AG04450 (cell line): Measurements from ENCODE around the gene NOVA1. TPM values are rescaled to one million over a fixed set of nuclear protein-coding genes. Genes with fewer than 3 reads are reported as not detected.

Experiments
- CTCF ChIA-PET: fragments of 300-600, 350-600 bp; formaldehyde crosslinking; extraction: SDS; loops from one replicate; lab custom pipeline; 2022; ENCODE audit warnings: antibody characterized with exemption, inconsistent platforms; lab: Charles Lee
- POLR2A ChIA-PET: fragments of 350-600 bp; formaldehyde crosslinking; extraction: SDS; loops from one replicate; lab custom pipeline; 2021; ENCODE audit warnings: antibody characterized with exemption, inconsistent platforms; lab: Yijun Ruan, JAX
- DNase-seq: peaks from one replicate; pipeline ENCODE4 v3.0.0-alpha.2; 2011; ENCODE audit warnings: low read depth, low spot score
- H3K27ac ChIP-seq: one replicate; pipeline ENCODE4 v1.5.1; 2012; ENCODE audit warnings: low read depth, low read length, control low read depth
- H3K27me3 ChIP-seq: one replicate; pipeline ENCODE4 v1.6.0; 2012; ENCODE audit warnings: low read length; ENCODE audit not compliant: control insufficient read depth, insufficient read depth
- H3K4me3 ChIP-seq: 2 replicates; pipeline ENCODE4 v1.5.1; 2011; ENCODE audit warnings: mild to moderate bottlenecking, low read depth, low read length, control low read depth
- H3K9me3 ChIP-seq: 2 replicates; pipeline ENCODE4 v1.5.1; 2012; ENCODE audit warnings: low read length; ENCODE audit not compliant: control insufficient read depth, insufficient read depth
- polyA plus RNA-seq: library from polyadenylated mRNA; depleted of rRNA; stranded (reverse); fragments of >200 nt; gene quantifications from 2 replicates; pipeline ENCODE4 v1.2.3, GENCODE V29; 2011
- TF ChIP-seq, protein P1 (sequence below): IDR thresholded peaks from 2 replicates; pipeline ENCODE4 v1.5.1; 2011; ENCODE audit warnings: low read depth, low read length, control low read depth, inconsistent platforms

Gene NOVA1
- polyA plus RNA-seq, 1 experiment: 5.1 TPM

DNA sequence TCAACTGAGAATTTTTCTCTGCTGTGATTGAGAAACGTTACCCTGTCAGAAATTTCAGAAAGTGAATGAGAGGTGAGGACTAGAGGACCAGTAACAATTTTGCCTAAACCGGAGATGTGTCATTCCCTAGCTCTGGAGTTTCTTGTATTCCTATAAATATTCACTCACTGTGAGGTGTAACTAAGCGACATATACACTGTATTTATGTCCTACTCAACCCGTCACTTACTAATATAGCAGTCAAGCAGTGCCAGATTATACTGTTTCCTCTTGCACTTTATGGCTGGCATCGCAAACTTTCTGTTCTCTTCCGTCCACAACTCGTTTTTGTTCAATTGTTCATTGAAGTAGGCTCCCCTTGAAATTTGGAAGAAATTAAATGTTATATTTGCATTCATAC, 192.9 kb downstream of the NOVA1 start:
- CTCF ChIA-PET: no interaction called here
- no peak overlapping the region for H3K27ac ChIP-seq

DNA sequence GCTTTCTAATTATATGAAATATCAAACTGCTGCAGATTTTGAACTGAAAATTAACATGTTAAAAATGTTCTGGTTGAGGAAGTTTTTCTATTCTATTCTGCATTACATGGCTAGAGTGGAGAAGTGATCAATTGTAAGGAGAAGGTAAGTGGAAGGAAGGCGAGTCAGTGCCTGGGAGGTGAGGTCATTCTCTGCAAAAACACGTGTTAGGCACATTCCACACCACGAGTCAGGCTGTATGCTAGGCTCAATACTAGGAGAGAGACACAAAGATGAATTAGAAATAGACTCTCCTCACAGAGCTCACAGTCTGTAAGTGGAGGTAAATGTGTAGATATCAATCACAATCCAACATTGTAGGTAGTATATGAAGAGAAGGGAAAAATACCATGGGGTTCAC, 194.1 kb downstream of the NOVA1 start:
- CTCF ChIA-PET: no interaction called here
- POLR2A ChIA-PET: no interaction called here

More for the DNA sequence above, 192.9 kb downstream of the NOVA1 start:
- POLR2A ChIA-PET: no interaction called here
- TF ChIP-seq, protein P1, sequence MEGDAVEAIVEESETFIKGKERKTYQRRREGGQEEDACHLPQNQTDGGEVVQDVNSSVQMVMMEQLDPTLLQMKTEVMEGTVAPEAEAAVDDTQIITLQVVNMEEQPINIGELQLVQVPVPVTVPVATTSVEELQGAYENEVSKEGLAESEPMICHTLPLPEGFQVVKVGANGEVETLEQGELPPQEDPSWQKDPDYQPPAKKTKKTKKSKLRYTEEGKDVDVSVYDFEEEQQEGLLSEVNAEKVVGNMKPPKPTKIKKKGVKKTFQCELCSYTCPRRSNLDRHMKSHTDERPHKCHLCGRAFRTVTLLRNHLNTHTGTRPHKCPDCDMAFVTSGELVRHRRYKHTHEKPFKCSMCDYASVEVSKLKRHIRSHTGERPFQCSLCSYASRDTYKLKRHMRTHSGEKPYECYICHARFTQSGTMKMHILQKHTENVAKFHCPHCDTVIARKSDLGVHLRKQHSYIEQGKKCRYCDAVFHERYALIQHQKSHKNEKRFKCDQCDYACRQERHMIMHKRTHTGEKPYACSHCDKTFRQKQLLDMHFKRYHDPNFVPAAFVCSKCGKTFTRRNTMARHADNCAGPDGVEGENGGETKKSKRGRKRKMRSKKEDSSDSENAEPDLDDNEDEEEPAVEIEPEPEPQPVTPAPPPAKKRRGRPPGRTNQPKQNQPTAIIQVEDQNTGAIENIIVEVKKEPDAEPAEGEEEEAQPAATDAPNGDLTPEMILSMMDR: no peak
- no peaks in the 10 kb centered on the region for H3K27me3 ChIP-seq
- no peak for DNase-seq
- H3K9me3 ChIP-seq: no peaks in the 10 kb centered on the region
- no peak overlapping the region for H3K4me3 ChIP-seq

DNA sequence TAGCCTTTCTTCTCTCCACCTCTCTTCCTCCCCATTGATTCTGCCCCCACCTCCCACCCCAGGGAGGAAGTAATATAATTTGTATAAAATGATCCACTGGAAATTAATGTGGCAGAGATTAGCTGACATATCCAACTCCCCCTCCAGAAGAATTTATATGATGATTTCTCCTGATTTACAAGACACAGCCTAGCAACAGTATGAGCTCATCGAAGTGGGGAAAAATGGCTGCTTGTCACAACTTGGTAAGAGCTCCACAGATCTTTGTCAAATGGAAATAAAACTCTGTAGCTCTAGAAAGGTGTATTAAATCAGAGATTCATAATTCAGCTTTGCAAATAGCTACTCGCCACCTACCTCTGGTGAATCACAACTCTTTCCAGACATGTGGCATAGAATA, 195.7 kb downstream of the NOVA1 start:
- POLR2A ChIA-PET: no interaction called here
- no peaks in the 10 kb centered on the region for H3K27me3 ChIP-seq
- TF ChIP-seq, protein P1: no peak
- CTCF ChIA-PET: no interaction called here
- no peak overlapping the region for H3K27ac ChIP-seq
- no peak for DNase-seq
- no peak overlapping the region for H3K4me3 ChIP-seq
- H3K9me3 ChIP-seq: no peaks in the 10 kb centered on the region

More for the DNA sequence above, 194.1 kb downstream of the NOVA1 start:
- TF ChIP-seq, protein P1: no peak
- no peak overlapping the region for H3K4me3 ChIP-seq
- no peak overlapping the region for H3K27ac ChIP-seq
- H3K9me3 ChIP-seq: no peaks in the 10 kb centered on the region
- DNase-seq: no peak
- H3K27me3 ChIP-seq: no peaks in the 10 kb centered on the region

GRCh38 chr14:26401179-26401968, 196.5 kb downstream of the NOVA1 start:
- H3K4me3 ChIP-seq: no peak overlapping the region
- H3K27ac ChIP-seq: no peak overlapping the region
- DNase-seq: no peak
- TF ChIP-seq, protein P1: no peak
- ChIA-PET POLR2A (no interaction called here), CTCF (no interaction called here)
- H3K9me3 ChIP-seq: no peaks in the 10 kb centered on the region
- no peaks in the 10 kb centered on the region for H3K27me3 ChIP-seq

GRCh38 chr14:26400373-26400772, 197.5 kb downstream of the NOVA1 start:
- Histone ChIP-seq H3K4me3 (no peak overlapping the region), H3K27me3 (no peaks in the 10 kb centered on the region), H3K9me3 (no peaks in the 10 kb centered on the region), H3K27ac (no peak overlapping the region)
- TF ChIP-seq, protein P1: no peak
- DNase-seq: no peak
- ChIA-PET POLR2A (no interaction called here), CTCF (no interaction called here)
